ENCODE measurements around the gene ASGR1. TPM values are rescaled to one million over a fixed set of nuclear protein-coding genes. Genes with fewer than 3 reads are reported as not detected.

The ASGR1 gene
- total and polyA plus RNA-seq, 4 donors = 127 to 728 (median 471) TPM

DNA sequence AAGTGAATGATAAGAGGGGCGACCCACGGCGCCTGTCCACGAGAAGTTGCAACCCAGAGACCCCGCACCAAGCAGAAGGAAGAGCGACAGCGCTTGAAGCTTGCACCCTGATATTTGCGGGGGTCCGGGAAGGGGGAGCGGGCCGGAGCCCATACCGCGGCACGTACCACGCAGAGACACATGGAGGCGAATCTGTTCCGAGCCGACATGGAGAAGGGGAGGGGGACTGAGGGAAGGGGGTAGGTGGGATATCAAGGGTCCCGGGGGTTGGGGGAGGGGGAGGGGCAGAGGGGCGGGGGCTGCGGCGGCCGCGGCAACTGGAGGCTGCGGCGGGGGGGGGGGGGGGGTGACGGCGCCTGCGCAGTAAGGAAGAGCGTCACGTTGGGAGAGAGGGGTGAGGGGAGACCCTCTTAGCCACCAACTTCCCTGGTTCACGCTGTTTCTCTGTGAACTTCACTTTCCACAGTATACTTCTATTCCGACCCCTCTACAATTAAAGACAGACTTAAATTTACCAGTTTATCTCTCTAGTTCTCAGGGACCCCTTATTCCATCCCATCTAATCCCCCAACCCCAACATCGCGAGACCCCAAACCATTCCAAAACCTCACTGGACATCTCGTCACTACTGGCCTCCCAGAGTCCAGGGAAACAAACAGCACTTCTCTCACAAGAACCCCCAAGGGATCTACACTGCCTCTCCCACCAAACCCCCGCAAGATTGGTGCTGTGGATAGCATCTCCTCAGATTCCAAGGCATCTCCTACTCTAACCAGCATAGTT lies 32.5 kb upstream of the ASGR1 start:
- H3K4me3 ChIP-seq (ENCODE audit: low read depth in 1 of 3, low read length in 3 of 3) = no peak overlapping the region
- TF ChIP-seq, protein P1, sequence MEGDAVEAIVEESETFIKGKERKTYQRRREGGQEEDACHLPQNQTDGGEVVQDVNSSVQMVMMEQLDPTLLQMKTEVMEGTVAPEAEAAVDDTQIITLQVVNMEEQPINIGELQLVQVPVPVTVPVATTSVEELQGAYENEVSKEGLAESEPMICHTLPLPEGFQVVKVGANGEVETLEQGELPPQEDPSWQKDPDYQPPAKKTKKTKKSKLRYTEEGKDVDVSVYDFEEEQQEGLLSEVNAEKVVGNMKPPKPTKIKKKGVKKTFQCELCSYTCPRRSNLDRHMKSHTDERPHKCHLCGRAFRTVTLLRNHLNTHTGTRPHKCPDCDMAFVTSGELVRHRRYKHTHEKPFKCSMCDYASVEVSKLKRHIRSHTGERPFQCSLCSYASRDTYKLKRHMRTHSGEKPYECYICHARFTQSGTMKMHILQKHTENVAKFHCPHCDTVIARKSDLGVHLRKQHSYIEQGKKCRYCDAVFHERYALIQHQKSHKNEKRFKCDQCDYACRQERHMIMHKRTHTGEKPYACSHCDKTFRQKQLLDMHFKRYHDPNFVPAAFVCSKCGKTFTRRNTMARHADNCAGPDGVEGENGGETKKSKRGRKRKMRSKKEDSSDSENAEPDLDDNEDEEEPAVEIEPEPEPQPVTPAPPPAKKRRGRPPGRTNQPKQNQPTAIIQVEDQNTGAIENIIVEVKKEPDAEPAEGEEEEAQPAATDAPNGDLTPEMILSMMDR (IDR thresholded peaks at IDR 0.05; ENCODE audit: low read depth, low read length, missing input control) = no peak
- TF ChIP-seq RAD21 (IDR thresholded peaks at IDR 0.05) (no peak), FOXA2 (IDR thresholded peaks at IDR 0.05) (no peak), EGR1 (IDR thresholded peaks at IDR 0.05; ENCODE audit: low read depth in 2 of 2) (no peak), ATF3 (IDR thresholded peaks at IDR 0.05) (no peak), RXRA (IDR thresholded peaks at IDR 0.05) (no peak), YY1 (IDR thresholded peaks at IDR 0.05) (no peak), JUND (IDR thresholded peaks at IDR 0.05) (no peak)
- TF ChIP-seq, protein P2, sequence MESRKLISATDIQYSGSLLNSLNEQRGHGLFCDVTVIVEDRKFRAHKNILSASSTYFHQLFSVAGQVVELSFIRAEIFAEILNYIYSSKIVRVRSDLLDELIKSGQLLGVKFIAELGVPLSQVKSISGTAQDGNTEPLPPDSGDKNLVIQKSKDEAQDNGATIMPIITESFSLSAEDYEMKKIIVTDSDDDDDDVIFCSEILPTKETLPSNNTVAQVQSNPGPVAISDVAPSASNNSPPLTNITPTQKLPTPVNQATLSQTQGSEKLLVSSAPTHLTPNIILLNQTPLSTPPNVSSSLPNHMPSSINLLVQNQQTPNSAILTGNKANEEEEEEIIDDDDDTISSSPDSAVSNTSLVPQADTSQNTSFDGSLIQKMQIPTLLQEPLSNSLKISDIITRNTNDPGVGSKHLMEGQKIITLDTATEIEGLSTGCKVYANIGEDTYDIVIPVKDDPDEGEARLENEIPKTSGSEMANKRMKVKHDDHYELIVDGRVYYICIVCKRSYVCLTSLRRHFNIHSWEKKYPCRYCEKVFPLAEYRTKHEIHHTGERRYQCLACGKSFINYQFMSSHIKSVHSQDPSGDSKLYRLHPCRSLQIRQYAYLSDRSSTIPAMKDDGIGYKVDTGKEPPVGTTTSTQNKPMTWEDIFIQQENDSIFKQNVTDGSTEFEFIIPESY (IDR thresholded peaks at IDR 0.05) = no peak
- H3K27ac ChIP-seq (ENCODE audit: low read depth in 1 of 2, low read length in 2 of 2) = no peak overlapping the region
- H3K9ac ChIP-seq (ENCODE audit: low read depth in 1 of 2, low read length in 2 of 2) = no peak overlapping the region
- peaks cover 2 to 21% (median 14%) of the 10 kb centered on the region in 4 donors for H3K4me1 ChIP-seq (ENCODE audit: control insufficient read depth in 4 of 4, insufficient read depth in 4 of 4, low read length in 3 of 4)
- H3K9me3 ChIP-seq (ENCODE audit: control insufficient read depth in 4 of 4, low read length in 3 of 4) = no peaks in the 10 kb centered on the region
- H3K36me3 ChIP-seq (ENCODE audit: control insufficient read depth in 4 of 4, insufficient read depth in 3 of 4, low read depth in 1 of 4, low read length in 3 of 4) = no peaks in the 10 kb centered on the region
- 33% methylated on average over 33 of the region's 37 CpGs for WGBS
- H3K27me3 ChIP-seq (ENCODE audit: control insufficient read depth in 4 of 4, insufficient read depth in 4 of 4, low read length in 3 of 4) = no peaks in the 10 kb centered on the region
- DNase-seq (ENCODE audit: low spot score) = no peak

DNA sequence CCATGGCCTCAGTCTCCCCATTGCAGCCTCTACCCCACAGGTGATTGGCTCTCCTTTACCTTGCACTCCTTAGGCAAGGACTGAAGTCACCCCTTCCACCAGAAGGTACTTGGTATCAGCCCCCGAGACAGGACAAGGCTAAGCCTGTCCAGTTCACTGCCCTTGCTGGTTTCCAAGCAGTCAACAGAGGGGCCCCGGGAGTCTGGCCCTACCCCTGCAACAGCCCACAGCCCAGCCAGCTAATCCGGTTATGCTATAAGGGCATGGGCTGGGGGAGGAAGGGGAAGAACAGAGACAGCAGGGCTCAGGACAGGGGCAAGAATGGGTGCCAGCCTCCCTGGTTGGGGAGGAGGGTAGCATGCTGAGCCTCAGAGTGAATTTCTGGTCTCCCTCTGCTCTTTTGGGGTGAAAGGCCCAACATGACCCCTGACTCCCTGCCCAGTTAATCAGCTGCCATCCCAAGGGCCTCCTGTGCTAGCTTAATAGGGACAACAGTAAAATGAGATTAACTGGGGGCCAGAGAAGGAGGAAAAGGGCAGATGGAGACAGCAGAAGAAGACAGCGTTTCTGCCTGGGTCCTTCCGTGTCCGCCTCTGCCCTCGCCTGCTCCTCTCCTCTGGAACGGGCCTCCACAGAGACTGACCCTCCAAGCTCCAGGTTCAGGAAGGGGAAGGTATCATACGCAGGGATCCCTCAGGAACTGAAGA lies 29.7 kb upstream of the ASGR1 start:
- Histone ChIP-seq H3K4me3 (ENCODE audit: low read depth in 1 of 3, low read length in 3 of 3) (no peak overlapping the region), H3K27me3 (ENCODE audit: control insufficient read depth in 4 of 4, insufficient read depth in 4 of 4, low read length in 3 of 4) (no peaks in the 10 kb centered on the region), H3K4me1 (ENCODE audit: control insufficient read depth in 4 of 4, insufficient read depth in 4 of 4, low read length in 3 of 4) (peaks cover 0 to 3% (median 0%) of the 10 kb centered on the region in 4 donors), H3K9ac (ENCODE audit: low read depth in 1 of 2, low read length in 2 of 2) (no peak overlapping the region), H3K9me3 (ENCODE audit: control insufficient read depth in 4 of 4, low read length in 3 of 4) (no peaks in the 10 kb centered on the region), H3K27ac (ENCODE audit: low read depth in 1 of 2, low read length in 2 of 2) (no peak overlapping the region), H3K36me3 (ENCODE audit: control insufficient read depth in 4 of 4, insufficient read depth in 3 of 4, low read depth in 1 of 4, low read length in 3 of 4) (no peaks in the 10 kb centered on the region)
- WGBS = 93% methylated on average over 9 of the region's 9 CpGs
- no peak for DNase-seq (ENCODE audit: low spot score)
- TF ChIP-seq SP1 (IDR thresholded peaks at IDR 0.05) (no peak), ATF3 (IDR thresholded peaks at IDR 0.05) (no peak), HNF4G (IDR thresholded peaks at IDR 0.05) (no peak), GABPA (IDR thresholded peaks at IDR 0.05 in 1 of 2, conservative IDR thresholded peaks at IDR 0.05 in 1 of 2) (no peak), EGR1 (IDR thresholded peaks at IDR 0.05; ENCODE audit: low read depth in 2 of 2) (no peak), JUND (IDR thresholded peaks at IDR 0.05) (no peak), NR2F2 (IDR thresholded peaks at IDR 0.05) (no peak)
- TF ChIP-seq, protein P3, sequence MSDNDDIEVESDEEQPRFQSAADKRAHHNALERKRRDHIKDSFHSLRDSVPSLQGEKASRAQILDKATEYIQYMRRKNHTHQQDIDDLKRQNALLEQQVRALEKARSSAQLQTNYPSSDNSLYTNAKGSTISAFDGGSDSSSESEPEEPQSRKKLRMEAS (IDR thresholded peaks at IDR 0.05) = no peak
- TF ChIP-seq, protein P1 (IDR thresholded peaks at IDR 0.05; ENCODE audit: low read depth, low read length, missing input control) = no peak
